HG03342 (cell line): ENCODE data around the gene TBR1.

Experiments
- ATAC-seq: cut with Tn5 transposase; IDR thresholded peaks from one replicate; pipeline ENCODE4 v1.9.1; 2021; ENCODE audit warnings: mild to moderate bottlenecking, moderate library complexity; ENCODE audit not compliant: unreplicated experiment

TBR1 gene

GRCh38 chr2:161426922-161427663 lies 11.0 kb downstream of the TBR1 start:
- no peak for ATAC-seq

DNA sequence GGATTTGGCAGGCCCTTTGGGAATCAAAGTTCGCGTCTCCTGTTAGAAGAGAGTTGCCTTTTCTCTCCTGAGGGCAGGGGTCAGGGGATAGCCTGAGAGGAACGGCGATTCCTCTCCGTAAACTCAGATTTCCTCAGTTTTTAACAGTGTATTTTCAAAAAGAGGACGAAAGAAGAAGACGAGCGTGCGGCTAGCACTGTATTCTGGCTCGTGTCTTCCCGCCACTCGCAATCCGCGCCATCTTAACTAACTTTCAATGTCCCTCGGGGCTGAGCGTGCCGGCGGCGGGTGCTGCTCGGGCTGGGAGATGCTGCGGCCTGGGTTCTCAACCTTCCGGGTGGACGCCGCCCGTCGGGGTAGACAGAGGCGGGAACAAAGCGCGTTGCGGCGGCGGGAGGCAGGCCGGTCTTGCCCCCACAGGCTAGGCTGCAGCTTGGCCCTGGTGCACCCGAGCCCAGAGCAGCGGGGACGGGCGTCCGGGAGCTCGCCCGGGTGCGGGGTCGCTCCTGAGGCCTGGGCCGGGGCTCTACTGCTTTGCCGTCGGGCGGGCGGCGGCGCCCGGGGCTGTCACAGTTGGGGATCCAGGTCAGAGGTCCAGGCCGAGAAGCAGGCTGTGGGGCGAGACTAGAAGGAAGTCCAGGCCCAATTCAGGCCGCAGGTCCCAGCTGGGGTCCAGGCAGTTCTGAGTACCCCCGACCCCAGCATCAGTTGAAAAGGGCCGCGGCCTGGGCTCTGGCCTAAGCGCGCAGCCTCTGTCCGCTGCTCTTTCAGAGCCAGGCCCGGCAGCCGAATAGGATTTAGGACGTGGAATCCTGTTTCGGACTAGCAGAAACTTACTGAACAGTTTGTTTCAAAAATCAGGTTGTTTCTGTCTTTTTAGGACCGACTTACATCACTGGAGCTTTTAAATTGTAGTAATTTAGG lies 11.8 kb downstream of the TBR1 start:
- ATAC-seq, result no peak

DNA sequence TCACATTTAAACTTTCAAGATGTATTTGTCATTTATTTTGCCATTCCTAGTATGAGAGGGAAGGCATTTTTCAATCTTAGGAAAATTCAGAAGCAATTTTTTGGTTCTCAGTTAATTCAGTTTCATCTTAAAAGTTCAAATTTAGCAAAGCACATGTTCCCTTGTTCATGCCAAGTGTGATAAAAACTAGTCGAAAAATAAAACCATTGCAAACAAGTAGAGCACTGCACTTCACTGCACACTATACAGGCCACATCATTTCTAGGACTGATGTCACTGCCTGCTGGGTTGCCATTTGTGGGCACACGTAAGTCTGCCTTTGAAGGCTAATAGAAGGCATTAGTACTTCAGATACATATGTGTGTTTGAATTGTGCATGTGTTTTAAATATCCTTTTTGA lies 14.3 kb downstream of the TBR1 start:
- no peak for ATAC-seq

- no peak for ATAC-seq
Measured at GRCh38 chr2:161432107-161432506, 16.0 kb downstream of the TBR1 start.

DNA sequence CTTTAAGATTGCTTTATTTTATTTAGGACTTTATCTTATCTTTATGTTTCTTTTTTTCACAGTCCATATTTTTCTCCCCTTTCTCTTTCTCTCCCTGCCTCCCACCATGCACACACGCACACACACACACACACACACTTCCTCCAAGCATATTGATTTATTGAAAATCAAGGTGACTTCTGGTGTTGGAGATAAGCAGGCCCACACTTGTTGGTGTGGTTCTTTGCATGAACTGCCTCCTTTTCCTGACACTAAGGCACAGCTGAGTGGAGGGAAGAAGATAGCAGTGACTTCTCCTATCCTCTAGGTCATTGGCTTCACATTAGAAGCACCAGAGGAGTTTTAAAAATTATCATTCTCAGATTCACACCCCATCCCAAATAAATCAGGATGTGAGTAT lies 18.0 kb downstream of the TBR1 start:
- ATAC-seq, result no peak

GRCh38 chr2:161436411-161436810 lies 20.3 kb downstream of the TBR1 start:
- no peak for ATAC-seq

- no peak for ATAC-seq
Measured at GRCh38 chr2:161438598-161438997, 22.5 kb downstream of the TBR1 start.

DNA sequence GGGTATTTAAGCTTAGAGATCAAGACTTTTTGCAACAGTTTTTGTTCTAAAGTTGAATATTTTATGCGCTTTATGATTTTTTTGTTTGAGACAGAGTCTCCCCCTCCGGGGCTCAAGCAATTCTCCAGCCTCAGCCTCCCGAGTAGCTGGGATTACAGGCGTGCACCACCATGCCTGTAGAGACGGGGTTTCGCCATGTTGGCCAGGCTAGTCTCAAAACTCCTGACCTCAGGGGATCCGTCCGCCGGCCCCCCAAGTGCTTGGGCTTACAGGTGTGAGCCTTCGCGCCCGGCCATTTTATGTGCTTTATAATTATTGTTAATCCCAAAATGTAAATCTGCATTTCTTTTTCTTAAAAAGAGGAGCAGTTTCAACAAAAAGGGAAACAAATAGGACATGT lies 29.0 kb downstream of the TBR1 start:
- no peak for ATAC-seq

DNA sequence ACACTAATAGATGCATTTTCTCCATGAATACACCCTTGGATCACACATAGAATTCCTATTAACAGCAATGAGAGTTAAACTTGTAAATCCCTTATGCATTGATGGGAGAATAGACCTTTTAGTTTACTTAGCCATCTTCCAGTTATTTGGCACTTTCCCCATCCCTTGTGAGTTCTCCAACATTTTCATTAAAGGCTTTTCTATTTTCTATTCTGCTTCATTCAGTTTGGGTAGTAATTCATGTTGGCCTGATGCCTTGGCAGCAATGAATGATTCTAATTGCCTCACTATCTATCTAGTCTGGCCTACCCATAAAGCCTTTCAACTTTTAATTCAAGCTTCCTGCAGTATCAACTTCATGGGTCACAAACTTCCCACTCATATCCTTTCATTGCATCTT lies 32.3 kb downstream of the TBR1 start:
- ATAC-seq, result no peak

DNA sequence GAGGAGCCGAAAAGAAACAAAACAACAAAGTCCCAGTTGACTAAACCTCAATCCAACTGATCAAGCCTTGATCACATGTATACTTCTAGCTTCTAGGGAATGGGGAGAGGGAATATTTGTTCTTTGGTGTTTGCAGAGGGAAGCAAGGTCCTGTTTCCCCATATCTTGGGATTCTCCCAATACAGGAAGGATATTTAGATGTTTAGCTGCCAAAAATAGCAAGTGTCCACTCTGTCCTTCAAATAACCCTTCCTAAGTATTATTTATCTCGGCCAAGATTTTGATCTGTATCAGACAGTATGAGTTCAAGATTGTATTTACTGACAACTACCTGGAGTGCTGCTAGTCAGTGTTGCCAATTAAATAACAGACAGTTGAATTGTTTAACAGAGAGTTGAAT lies 55.5 kb downstream of the TBR1 start:
- no peak for ATAC-seq

DNA sequence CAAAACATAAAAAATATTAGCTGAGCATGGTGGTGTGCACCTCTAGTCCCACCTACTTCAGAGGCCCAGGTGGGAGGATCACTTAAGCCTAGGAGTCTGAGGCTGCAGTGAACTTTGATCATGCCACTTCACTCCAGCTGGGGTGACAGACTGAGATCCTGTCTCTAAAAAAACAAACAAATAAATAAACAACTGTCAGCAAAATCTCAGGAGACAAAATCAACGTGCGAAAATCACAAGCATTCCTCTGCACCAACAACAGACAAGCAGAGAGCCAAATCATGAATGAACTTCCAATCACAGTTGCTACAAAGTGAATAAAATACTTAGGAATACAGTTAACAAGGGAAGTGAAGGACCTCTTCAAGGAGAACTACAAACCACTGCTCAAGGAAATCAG lies 58.8 kb downstream of the TBR1 start:
- ATAC-seq, result no peak
